PC-3 (cell line): Measurements from ENCODE around the gene LRCH1.
A peak's percentile ranks its signal among the peaks of the same experiment; 100 is the strongest.

Source experiments
- EZH2 ChIP-seq: fragments of 300-600 bp; sonication (generic); IDR thresholded peaks from one replicate; pipeline ENCODE4 v1.6.1; 2017; ENCODE audit warnings: antibody characterized with exemption, mild to moderate bottlenecking, low read length; ENCODE audit not compliant: unreplicated experiment
- EZH2phosphoT487 ChIP-seq: fragments of 300-600 bp; sonication (generic); IDR thresholded peaks from 2 replicates; pipeline ENCODE4 v1.6.1; 2018; ENCODE audit warnings: mild to moderate bottlenecking, antibody characterized with exemption, low read length, borderline replicate concordance
- TF ChIP-seq, protein P1 (sequence below): fragments of 300-600 bp; sonication (generic); conservative IDR thresholded peaks from 2 replicates; pipeline ENCODE4 v1.5.1; 2017; ENCODE audit warnings: antibody characterized with exemption, low read depth, mild to moderate bottlenecking, low read length

DNA sequence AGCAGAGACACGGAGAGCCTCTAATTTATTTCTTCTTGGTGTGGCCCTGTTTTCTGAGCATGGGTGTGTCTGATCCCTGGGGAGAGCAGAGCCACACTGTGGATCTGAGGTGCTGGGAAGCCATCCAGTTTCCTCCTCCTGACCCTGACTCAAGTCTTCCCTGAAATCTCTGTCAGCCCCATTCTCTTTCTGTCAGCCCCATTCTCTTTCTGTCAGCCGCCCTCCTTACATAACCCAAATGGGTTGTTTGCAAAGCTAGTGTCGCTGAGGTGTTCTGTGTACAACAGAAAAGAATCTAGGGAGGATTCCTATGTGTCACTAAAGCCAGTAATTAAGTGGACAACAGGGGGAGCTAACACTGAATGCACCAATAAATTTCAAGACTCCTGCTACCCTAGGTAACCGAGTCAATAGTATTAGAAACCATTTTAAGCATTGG lies 50.2 kb downstream of the LRCH1 start:
- TF ChIP-seq, protein P1, sequence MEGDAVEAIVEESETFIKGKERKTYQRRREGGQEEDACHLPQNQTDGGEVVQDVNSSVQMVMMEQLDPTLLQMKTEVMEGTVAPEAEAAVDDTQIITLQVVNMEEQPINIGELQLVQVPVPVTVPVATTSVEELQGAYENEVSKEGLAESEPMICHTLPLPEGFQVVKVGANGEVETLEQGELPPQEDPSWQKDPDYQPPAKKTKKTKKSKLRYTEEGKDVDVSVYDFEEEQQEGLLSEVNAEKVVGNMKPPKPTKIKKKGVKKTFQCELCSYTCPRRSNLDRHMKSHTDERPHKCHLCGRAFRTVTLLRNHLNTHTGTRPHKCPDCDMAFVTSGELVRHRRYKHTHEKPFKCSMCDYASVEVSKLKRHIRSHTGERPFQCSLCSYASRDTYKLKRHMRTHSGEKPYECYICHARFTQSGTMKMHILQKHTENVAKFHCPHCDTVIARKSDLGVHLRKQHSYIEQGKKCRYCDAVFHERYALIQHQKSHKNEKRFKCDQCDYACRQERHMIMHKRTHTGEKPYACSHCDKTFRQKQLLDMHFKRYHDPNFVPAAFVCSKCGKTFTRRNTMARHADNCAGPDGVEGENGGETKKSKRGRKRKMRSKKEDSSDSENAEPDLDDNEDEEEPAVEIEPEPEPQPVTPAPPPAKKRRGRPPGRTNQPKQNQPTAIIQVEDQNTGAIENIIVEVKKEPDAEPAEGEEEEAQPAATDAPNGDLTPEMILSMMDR = peak; percentile 53
- TF ChIP-seq EZH2phosphoT487 (no peak), EZH2 (no peak)
